ENCODE results near the gene C14orf93.

Gene C14orf93

DNA sequence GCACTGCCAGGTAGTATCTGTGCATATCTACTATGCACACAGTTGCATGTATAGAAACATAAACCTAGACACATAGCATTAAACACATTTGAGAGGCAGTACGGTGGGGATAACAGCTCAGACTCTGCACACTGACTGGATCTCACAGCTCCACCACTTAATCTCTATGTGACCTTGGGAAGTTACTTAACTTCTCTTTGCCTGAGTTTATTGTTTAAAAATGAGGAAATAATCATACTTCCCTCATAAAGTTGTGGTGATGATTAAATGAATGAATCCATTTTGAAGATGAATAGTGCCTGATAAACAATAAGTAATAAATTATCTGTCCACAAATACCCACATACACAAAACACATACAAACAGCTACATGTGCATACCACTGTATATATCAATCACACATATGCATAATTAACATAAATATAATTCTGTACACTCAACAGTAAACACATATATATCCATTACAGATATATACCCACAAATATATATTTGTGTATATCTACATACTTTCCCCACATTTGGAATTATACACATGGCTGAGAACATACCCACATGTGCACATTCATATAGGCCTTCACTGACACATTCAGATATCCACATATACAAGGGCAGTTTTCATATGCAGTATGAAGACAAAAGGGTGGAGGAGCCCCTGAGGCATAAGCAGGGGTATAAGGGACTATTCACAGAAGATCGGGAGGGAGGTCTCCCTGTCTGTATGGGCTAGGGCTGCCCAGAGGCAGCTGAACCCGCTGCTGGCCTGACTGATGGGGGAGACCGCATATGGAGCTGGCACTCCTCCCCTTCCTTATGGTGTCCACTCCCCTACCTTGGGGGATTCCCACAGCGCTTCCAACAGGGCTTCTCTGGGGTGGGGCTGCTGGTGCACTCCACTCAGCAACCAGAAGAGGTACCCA, 41.5 kb upstream of the C14orf93 start:
- peaks cover 5% of the 10 kb centered on the region for H3K4me1 Mint-ChIP-seq (ENCODE audit: low read depth)
- no peaks in the 10 kb centered on the region for H3K36me3 Mint-ChIP-seq (ENCODE audit: low read depth)
- H3K27me3 Mint-ChIP-seq (ENCODE audit: low read depth), result peaks cover 7% of the 10 kb centered on the region
- no peak overlapping the region for H3K4me3 Mint-ChIP-seq
- no peaks in the 10 kb centered on the region for H3K9me3 Mint-ChIP-seq
- no peak overlapping the region for H3K27ac Mint-ChIP-seq

DNA sequence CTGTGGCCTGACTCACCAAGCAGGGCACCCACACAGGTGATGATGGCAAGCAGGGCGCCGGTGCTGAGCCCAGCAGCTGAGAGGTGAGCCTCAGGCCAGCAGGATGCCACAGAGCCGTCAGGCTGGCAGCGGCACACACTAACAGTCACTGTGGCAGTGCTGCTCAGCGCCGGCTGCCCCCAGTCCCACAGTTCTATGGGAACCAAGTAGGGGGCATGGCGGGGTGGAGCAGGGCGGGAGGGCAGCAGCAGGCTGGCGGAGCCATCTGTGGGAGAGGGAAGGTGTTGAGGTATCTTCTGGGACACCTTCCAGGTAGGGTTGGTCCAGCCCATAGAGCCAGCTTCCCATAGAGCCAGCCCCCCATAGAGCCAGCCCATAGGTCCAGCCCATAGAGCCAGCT, 39.1 kb upstream of the C14orf93 start:
- H3K36me3 Mint-ChIP-seq (ENCODE audit: low read depth), result no peaks in the 10 kb centered on the region
- H3K27me3 Mint-ChIP-seq (ENCODE audit: low read depth), result no peaks in the 10 kb centered on the region
- H3K27ac Mint-ChIP-seq, result no peak overlapping the region
- no peaks in the 10 kb centered on the region for H3K9me3 Mint-ChIP-seq
- H3K4me1 Mint-ChIP-seq (ENCODE audit: low read depth), result no peaks in the 10 kb centered on the region
- no peak overlapping the region for H3K4me3 Mint-ChIP-seq

DNA sequence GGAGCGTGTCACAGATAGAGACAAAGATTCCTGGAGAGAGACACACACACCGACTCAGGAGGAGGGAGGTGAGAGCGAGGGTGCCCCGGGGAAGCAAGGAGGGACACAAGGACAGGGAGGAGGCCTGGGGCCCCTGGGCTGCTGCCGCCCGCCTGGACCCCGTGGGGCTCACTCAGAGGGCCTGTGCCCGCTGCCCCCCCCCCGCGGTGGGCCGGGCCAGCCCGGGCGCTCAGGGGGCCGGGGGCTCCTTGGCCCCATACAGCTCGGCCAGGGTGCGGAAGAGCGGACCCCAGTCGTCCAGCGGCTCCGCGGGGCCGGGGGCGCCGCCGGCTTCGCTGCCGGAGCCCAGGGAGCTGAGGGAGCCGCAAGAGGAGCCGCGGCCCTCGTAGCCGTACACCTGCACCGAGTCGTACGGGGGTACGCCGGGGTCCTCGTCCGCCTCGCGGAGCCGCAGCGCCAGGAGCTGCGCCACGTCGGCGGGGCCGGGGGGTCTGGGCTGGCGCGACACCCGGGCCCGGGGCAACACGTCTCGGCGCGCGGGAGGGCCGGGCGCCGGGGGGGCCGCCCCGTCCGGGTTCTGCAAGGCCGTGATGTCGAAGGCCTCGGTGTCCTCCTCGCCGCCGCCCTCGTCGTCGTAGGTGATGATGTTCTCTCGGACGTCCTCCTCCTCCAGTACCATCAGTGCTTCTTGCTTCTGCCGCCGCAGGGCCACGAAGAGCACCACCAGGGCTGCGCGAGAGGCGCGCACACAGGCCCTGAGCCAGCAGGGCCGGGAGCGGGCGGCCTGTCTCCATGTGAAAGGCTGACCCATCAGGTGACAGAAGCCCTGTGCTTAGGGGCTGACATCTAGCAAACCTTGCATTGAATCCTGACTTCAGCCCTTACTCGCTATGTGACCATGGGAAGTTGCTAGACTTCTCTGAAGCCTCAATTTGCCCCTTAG, 38.1 kb upstream of the C14orf93 start:
- no peak overlapping the region for H3K4me3 Mint-ChIP-seq
- no peaks in the 10 kb centered on the region for H3K4me1 Mint-ChIP-seq (ENCODE audit: low read depth)
- no peaks in the 10 kb centered on the region for H3K9me3 Mint-ChIP-seq
- H3K36me3 Mint-ChIP-seq (ENCODE audit: low read depth), result no peaks in the 10 kb centered on the region
- no peak overlapping the region for H3K27ac Mint-ChIP-seq
- H3K27me3 Mint-ChIP-seq (ENCODE audit: low read depth), result no peaks in the 10 kb centered on the region

DNA sequence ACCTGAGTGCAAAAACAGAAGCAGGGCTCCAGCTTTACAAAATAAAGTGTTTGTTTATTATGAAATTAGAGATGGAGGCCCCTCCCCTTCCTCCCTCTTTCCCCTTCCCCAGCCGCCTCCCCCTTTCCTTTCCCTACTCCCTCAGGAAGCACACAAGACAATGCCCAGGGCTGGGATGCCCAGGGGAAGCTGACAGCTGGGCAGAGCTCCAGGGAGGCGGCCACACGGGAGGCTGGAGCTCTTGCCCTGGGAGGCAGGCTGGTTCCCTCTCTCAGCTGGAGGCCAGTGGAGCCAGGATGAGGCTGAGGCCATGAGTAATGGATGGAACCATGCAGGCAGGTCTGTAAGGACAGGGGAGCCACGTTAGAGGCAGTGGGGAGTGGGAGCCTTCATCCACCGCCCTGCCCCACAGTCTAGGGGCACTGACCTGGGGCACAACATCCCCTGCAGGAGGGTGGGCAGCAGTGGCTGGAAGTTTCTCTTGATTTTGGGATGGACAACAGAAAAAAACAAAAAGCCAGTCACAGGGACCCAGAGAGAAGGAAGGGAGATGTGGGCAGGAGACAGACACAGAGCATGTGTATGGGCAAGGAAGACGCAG, 37.2 kb upstream of the C14orf93 start:
- Mint-ChIP-seq H3K4me3 (no peak overlapping the region), H3K27ac (no peak overlapping the region), H3K27me3 (ENCODE audit: low read depth) (no peaks in the 10 kb centered on the region), H3K4me1 (ENCODE audit: low read depth) (no peaks in the 10 kb centered on the region), H3K9me3 (no peaks in the 10 kb centered on the region), H3K36me3 (ENCODE audit: low read depth) (no peaks in the 10 kb centered on the region)

DNA sequence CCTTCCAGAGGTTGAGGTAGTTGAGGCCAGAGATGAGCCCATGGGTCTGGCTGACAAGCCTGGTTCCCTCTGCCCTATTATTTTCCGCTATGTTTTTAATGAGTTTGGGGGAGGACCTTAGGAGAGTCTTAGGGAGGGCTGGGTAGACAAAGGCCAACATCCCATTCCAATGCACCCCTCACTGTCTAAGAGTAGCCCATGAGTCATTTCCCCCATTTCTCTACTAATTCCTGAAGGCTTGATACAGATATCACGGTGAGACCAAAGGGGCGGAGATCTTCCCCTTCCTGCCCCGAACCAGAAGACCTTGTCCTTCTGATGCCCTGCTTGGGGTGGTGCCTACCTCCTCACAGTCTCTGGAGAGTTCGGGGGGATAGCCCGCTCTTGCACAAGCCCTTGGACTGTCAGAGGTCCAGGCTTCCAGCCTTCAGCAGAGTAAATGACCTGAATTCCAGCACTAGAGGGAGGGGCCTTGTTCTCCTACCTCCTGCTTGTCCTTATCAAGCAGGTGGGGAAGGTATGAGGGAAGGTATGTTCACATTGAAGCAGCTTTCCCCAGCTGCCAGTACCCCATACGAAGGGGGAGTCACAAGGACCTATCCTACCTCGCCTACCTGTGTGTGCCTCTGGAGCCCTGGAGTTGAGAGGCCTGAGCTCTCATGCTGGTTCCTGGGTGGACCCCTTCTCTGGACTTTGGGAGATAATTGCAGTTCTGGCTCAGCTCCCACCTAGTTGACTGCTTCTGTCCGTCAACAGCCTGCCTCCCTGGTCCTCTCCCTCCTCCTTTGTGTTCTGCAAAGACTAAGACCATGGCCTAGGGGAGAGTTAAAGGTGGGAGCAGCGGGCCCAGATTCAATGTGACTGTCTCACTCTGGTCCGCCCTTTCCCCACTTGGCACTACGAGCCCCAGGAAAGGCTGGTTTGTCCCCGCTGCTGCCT, 35.7 kb upstream of the C14orf93 start:
- Mint-ChIP-seq H3K4me3 (no peak overlapping the region), H3K27me3 (ENCODE audit: low read depth) (no peaks in the 10 kb centered on the region), H3K4me1 (ENCODE audit: low read depth) (no peaks in the 10 kb centered on the region), H3K36me3 (ENCODE audit: low read depth) (no peaks in the 10 kb centered on the region), H3K9me3 (no peaks in the 10 kb centered on the region), H3K27ac (no peak overlapping the region)

DNA sequence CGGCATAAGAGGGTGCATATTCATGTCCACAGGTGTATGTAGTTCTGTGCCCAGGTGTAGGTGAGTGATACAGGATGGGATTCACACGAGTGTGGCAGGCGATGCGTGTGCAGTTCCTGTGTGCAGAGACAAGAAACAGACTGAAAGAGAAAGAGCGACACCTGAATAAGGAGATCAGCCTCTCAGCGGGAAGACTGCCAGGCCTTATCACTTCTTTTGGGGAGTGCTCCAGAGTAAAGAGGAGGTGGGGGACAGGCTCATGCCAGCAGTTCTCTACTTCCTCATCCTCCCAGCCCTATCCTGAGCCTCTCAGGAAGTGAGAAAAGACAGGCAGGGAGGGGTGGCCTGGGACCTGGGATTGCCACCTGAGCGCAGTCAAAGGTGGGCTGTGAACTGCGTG, 34.9 kb upstream of the C14orf93 start:
- Mint-ChIP-seq H3K27me3 (ENCODE audit: low read depth) (no peaks in the 10 kb centered on the region), H3K9me3 (no peaks in the 10 kb centered on the region), H3K27ac (no peak overlapping the region), H3K4me3 (no peak overlapping the region), H3K4me1 (ENCODE audit: low read depth) (no peaks in the 10 kb centered on the region), H3K36me3 (ENCODE audit: low read depth) (no peaks in the 10 kb centered on the region)

DNA sequence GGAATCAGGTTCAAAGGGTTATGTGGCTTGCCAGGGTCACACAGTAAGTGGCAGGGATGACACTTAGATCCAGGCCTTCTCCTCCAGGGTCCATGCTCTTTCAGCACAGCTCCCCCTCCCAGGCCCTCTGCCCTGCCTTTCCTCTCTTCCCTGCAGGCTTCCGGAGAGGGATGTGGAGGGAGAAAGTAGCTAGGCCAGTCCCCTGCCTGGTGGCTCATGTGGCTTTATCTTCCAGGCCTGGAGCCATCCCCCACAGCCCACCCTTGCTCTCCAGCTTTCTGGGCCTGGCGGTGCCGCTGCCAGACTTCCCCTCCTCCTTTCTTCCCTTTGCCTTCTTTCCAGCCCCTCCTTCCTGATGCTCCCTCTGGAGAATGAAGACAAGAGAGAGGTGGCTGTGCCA, 33.8 kb upstream of the C14orf93 start:
- Mint-ChIP-seq H3K27me3 (ENCODE audit: low read depth) (no peaks in the 10 kb centered on the region), H3K36me3 (ENCODE audit: low read depth) (no peaks in the 10 kb centered on the region), H3K27ac (no peak overlapping the region), H3K4me1 (ENCODE audit: low read depth) (no peaks in the 10 kb centered on the region), H3K9me3 (no peaks in the 10 kb centered on the region), H3K4me3 (no peak overlapping the region)

DNA sequence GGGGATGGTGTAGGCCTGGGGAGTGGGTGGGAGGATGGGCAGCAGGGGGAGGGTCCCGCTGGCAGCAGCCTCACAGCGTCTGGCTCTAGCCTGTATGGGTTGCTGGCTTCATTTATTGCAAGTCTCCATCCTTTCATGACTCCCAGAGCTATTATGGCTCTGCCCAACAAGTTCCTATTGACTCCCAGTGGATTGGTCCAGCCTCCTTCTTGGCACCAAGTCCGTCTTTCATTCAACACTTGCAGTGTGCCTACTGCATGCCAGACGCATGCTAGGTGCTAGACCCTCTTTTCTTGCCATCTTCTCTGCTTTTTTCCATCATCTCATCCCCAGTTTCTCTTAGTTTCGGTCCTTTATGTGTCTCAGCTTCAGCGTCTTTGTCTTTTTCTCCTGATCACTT, 33.2 kb upstream of the C14orf93 start:
- Mint-ChIP-seq H3K4me3 (no peak overlapping the region), H3K36me3 (ENCODE audit: low read depth) (no peaks in the 10 kb centered on the region), H3K27me3 (ENCODE audit: low read depth) (no peaks in the 10 kb centered on the region), H3K4me1 (ENCODE audit: low read depth) (no peaks in the 10 kb centered on the region), H3K9me3 (no peaks in the 10 kb centered on the region), H3K27ac (no peak overlapping the region)

DNA sequence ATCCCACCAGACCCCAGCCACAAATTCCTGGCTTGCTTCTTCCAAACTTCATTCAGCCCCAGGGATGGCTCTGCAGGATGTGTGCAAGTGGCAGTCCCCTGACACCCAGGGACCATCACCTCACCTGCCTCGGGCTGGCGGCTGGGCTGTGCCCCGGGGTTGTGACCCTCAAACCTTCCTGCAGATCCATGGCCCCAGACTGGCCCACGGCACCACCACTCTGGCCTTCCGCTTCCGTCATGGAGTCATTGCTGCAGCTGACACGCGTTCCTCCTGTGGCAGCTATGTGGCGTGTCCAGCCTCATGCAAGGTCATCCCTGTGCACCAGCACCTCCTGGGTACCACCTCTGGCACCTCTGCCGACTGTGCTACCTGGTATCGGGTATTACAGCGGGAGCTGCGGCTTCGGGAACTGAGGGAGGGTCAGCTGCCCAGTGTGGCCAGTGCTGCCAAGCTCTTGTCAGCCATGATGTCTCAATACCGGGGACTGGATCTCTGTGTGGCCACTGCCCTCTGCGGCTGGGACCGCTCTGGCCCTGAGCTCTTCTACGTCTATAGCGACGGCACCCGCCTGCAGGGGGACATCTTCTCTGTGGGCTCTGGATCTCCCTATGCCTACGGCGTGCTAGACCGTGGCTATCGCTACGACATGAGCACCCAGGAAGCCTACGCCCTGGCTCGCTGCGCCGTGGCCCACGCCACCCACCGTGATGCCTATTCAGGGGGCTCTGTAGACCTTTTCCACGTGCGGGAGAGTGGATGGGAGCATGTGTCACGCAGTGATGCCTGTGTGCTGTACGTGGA, 32.4 kb upstream of the C14orf93 start, which contains the start of gene PSMB11:
Gene PSMB11, plus strand, starts transcription at position 51 of the 804 bp plus-strand sequence. Its CDS starts 14 bp downstream, at position 65.
- no peaks in the 10 kb centered on the region for H3K9me3 Mint-ChIP-seq
- no peak within 1 kb of the TSS for H3K27ac Mint-ChIP-seq
- no peaks in the 10 kb centered on the region for H3K36me3 Mint-ChIP-seq (ENCODE audit: low read depth)
- no peak within 1 kb of the TSS for H3K4me3 Mint-ChIP-seq
- H3K4me1 Mint-ChIP-seq (ENCODE audit: low read depth), result no peaks in the 10 kb centered on the region
- no peaks in the 10 kb centered on the region for H3K27me3 Mint-ChIP-seq (ENCODE audit: low read depth)

DNA sequence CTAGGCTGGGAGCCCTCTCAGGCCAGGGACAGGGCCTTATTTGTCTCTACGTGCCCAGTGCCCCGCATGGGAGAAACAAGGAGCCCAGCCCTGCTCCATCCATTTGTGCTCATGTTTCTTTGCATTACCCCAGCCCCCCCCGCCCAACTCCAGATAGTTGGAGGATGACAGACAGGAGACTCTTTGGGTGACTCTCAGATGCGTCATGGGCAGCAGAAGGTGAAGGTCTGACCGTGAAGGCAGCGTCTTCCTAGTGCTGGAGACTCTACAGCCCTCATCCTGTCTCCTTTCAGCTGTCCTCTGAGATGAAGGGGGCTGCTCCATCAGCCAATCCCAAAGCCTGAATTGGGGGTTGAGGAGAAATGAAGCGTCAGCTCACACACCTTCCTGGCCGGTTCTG, 31.8 kb upstream of the C14orf93 start:
- no peak overlapping the region for H3K4me3 Mint-ChIP-seq
- H3K27me3 Mint-ChIP-seq (ENCODE audit: low read depth), result no peaks in the 10 kb centered on the region
- no peaks in the 10 kb centered on the region for H3K36me3 Mint-ChIP-seq (ENCODE audit: low read depth)
- H3K9me3 Mint-ChIP-seq, result no peaks in the 10 kb centered on the region
- no peak overlapping the region for H3K27ac Mint-ChIP-seq
- H3K4me1 Mint-ChIP-seq (ENCODE audit: low read depth), result no peaks in the 10 kb centered on the region

DNA sequence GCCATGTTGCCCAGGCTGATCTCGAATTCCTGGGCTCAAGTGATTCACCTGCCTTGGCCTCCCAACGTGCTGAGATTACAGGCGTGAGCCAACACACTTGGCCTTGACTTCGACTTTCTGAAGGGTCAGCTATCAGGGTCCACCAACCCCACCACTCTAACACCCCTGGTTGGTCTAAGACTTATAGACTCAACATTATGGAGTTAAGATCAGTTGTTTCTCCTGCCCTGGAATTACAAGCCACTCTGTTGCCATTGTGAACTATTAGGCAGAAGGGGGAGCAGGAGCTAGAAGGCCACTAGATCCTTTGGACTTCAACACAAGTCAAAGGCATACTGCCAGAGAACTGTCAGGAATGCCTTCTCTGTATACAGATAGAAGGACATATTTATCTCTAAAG, 30.2 kb upstream of the C14orf93 start:
- Mint-ChIP-seq H3K4me1 (ENCODE audit: low read depth) (peaks cover 8% of the 10 kb centered on the region), H3K36me3 (ENCODE audit: low read depth) (no peaks in the 10 kb centered on the region)

DNA sequence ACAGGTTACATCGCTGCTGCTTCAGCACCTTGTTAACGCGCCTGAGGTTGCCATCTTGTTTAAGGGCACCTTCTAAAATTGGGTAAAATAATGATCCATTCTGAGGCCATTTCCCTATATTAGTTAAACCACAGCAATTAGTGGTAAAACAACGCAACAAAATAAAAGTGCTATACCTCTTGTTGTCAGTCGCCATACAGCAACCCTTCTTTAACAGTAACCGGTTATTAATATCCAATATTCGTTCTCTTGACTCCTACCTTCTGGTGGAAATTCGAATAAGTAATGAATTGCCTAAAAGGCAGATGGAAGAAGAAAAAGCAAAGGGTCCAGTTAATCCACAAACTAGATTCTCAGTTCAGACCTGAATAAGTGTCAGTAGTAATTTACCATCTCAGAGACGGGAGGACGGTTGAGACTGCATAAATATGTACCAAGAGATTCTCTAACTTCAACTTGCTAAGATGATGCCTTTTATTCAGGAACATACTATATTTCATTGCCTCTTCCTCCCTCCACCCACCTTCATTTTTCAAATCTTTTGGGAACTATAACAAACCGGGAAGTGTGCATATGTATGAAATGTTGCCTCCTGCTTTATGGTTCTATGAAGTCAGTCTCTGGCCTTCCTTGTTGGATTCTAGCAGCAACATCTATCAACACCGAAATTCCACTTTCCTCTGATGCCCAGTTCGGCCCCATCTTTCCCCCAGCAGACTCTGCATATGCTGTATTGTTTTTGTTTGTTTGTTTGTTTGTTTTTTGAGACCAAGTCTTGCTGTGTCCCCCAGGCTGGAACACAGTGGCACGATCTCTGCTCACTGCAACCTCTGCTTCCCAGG, 25.6 kb upstream of the C14orf93 start:
- Mint-ChIP-seq H3K9me3 (no peaks in the 10 kb centered on the region), H3K27me3 (ENCODE audit: low read depth) (no peaks in the 10 kb centered on the region), H3K27ac (peak overlapping the region; percentile 98), H3K36me3 (ENCODE audit: low read depth) (peaks cover 18% of the 10 kb centered on the region), H3K4me3 (peak overlapping the region; percentile 92), H3K4me1 (ENCODE audit: low read depth) (peaks cover 21% of the 10 kb centered on the region)

More for the DNA sequence above, 30.2 kb upstream of the C14orf93 start:
- Mint-ChIP-seq H3K27ac (no peak overlapping the region), H3K9me3 (no peaks in the 10 kb centered on the region), H3K4me3 (no peak overlapping the region), H3K27me3 (ENCODE audit: low read depth) (no peaks in the 10 kb centered on the region)
